ENCODE results near the gene PTGR2. TPM values are rescaled to one million over a fixed set of nuclear protein-coding genes. Genes with fewer than 3 reads are reported as not detected.
"Not testable (repeated sequence)": the region's sequence is repeated elsewhere in the genome, so short reads cannot be mapped to it uniquely, and the experiment has no call there.

Gene PTGR2
- total and polyA plus RNA-seq, 10 donors: 2.2 to 8.6 (median 4.7) TPM

DNA sequence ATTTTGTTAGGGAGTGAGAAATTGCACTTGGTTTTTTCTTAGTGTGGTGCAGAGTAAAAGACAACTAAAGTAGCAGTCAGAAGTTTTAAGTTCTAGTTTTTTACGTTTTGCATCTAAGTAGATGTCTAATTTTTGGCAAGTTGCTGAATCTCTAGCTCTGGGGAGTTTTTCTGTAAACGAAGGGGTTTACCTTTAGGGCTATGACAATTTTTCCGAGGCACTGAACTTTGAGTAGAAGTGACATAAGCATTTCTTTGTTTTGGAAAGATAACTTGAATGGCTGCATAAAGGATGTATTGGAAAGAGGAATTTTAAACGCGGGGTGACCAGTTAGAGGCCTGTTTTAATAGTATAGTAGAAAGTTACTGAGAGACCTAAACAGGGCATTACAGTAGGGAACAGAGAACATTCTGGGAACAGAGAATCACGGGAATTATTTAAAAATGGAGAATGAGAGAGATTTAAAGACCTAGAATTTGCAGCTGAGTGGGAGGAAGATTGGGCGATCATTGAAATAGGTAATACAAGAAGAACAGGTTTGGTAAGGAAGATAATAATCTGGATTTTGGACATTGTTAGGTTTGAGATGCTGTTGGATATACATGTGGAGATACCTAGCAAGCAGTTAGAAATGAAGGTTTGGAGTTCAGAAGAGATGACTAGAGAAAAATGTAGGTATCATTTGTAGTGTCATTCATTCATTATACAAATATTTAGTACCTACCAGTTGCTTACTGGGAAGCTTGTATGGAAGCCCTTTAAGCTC, 36.2 kb downstream of the PTGR2 start:
- Histone ChIP-seq H3K36me3 (peaks cover 0 to 22% (median 5%) of the 10 kb centered on the region in 6 donors), H3K4me3 (peak overlapping the region; percentile 62 to 92 (median 82)), H3K27ac (peak overlapping the region; percentile 88 to 97 (median 96)), H3K9me3 (no peaks in the 10 kb centered on the region), H3K4me1 (peaks cover 16 to 70% (median 48%) of the 10 kb centered on the region in 6 donors), H3K27me3 (replicated peaks in 1 of 7) (no peaks in the 10 kb centered on the region)
- TF ChIP-seq, protein P1, sequence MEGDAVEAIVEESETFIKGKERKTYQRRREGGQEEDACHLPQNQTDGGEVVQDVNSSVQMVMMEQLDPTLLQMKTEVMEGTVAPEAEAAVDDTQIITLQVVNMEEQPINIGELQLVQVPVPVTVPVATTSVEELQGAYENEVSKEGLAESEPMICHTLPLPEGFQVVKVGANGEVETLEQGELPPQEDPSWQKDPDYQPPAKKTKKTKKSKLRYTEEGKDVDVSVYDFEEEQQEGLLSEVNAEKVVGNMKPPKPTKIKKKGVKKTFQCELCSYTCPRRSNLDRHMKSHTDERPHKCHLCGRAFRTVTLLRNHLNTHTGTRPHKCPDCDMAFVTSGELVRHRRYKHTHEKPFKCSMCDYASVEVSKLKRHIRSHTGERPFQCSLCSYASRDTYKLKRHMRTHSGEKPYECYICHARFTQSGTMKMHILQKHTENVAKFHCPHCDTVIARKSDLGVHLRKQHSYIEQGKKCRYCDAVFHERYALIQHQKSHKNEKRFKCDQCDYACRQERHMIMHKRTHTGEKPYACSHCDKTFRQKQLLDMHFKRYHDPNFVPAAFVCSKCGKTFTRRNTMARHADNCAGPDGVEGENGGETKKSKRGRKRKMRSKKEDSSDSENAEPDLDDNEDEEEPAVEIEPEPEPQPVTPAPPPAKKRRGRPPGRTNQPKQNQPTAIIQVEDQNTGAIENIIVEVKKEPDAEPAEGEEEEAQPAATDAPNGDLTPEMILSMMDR (IDR thresholded peaks at IDR 0.05 in 8 of 11, conservative IDR thresholded peaks at IDR 0.05 in 3 of 11): no peak
- TF ChIP-seq POLR2A (IDR thresholded peaks at IDR 0.05): no peak
- no peak for TF ChIP-seq POLR2AphosphoS5 (IDR thresholded peaks at IDR 0.05)
- intact Hi-C loops (cut with DNase I; ENCODE audit: low total_unique reads): no loop called here
- DNase-seq: no peak
- 34 to 45% (median 35%) methylated on average over 7 of the region's 7 CpGs for WGBS, 5 donors

DNA sequence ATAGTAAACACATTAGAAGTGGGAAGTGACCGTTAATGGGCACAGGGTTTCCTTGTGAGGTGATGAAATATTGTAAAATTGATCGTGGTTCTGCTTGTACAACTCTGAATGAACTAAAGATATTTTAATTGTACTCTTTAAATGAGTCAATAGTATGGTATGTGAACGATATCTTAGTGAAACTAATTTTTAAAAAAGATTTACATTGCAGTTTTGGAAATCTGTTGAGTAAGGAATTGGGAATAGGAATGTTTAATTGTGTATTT, 36.8 kb downstream of the PTGR2 start:
- H3K4me1 ChIP-seq: peaks cover 16 to 70% (median 48%) of the 10 kb centered on the region in 6 donors
- DNase-seq: no peak
- no peaks in the 10 kb centered on the region for H3K27me3 ChIP-seq (replicated peaks in 1 of 7)
- 25 to 54% (median 27%) methylated on average over 3 of the region's 3 CpGs for WGBS, 5 donors
- TF ChIP-seq POLR2AphosphoS5 (IDR thresholded peaks at IDR 0.05) (no peak), POLR2A (IDR thresholded peaks at IDR 0.05) (no peak)
- TF ChIP-seq, protein P1 (IDR thresholded peaks at IDR 0.05 in 8 of 11, conservative IDR thresholded peaks at IDR 0.05 in 3 of 11): no peak
- peaks cover 0 to 27% (median 10%) of the 10 kb centered on the region in 6 donors for H3K36me3 ChIP-seq
- peak overlapping the region in 5 of 8 donors; percentile 95 to 97 (median 96) for H3K27ac ChIP-seq
- H3K9me3 ChIP-seq: no peaks in the 10 kb centered on the region
- intact Hi-C loops (cut with DNase I; ENCODE audit: low total_unique reads): no loop called here
- H3K4me3 ChIP-seq: peak overlapping the region in 3 of 8 donors; percentile 70 to 87 (median 79)

DNA sequence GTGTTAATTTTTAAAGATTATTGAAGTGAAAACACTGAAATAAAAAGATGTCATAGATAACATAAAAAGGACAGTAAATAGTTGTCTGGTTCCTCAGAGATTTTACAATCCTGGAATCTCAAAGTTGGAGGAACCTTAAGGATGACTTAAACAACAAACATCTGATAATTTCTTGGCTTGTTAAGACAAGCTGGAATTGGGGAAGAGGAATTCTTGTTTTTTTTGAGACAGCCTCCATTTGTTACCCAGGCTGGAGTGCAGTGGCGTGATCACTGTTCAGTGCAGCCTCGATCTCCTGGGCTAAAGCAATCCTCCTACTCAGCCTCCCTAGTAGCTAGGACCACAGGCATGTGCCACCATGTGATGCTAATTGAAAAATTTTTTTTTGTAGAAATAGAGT, 37.3 kb downstream of the PTGR2 start:
- H3K36me3 ChIP-seq: peaks cover 0 to 33% (median 14%) of the 10 kb centered on the region in 6 donors
- H3K27ac ChIP-seq: no peak overlapping the region
- intact Hi-C loops (cut with DNase I; ENCODE audit: low total_unique reads): no loop called here
- H3K4me1 ChIP-seq: peaks cover 16 to 70% (median 48%) of the 10 kb centered on the region in 6 donors
- no peak for DNase-seq
- TF ChIP-seq, protein P1 (IDR thresholded peaks at IDR 0.05 in 8 of 11, conservative IDR thresholded peaks at IDR 0.05 in 3 of 11): no peak
- TF ChIP-seq POLR2AphosphoS5 (IDR thresholded peaks at IDR 0.05): no peak
- no peak for TF ChIP-seq POLR2A (IDR thresholded peaks at IDR 0.05)
- H3K4me3 ChIP-seq: no peak overlapping the region
- H3K27me3 ChIP-seq (replicated peaks in 1 of 7): no peaks in the 10 kb centered on the region
- H3K9me3 ChIP-seq: no peaks in the 10 kb centered on the region
- WGBS, 5 donors: 74 to 98% (median 92%) methylated on average over 2 of the region's 2 CpGs

DNA sequence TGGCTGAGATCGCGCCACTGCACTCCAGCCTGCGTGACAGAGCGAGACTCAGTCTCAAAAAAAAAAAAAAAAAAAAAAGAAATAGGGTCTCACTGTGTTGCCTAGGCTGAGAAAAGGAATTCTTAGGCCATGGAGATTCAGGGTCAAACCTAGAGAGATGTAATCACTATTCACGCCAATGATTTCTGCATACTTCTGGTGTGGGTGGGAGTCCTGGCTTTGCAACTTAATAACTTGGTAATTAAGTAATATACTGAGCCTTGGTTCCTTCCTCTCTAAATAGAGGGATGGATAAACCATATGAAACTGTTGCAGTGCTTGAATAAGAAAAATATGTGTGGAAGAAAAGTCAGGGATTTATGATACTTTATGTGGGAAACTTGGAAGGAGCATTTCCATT, 37.7 kb downstream of the PTGR2 start:
- no peaks in the 10 kb centered on the region for H3K9me3 ChIP-seq
- TF ChIP-seq POLR2A (IDR thresholded peaks at IDR 0.05) (no peak), POLR2AphosphoS5 (IDR thresholded peaks at IDR 0.05) (no peak)
- TF ChIP-seq, protein P1 (IDR thresholded peaks at IDR 0.05 in 8 of 11, conservative IDR thresholded peaks at IDR 0.05 in 3 of 11): no peak
- no peak for DNase-seq
- WGBS, 5 donors: 77 to 92% (median 81%) methylated on average over 5 of the region's 5 CpGs
- intact Hi-C loops (cut with DNase I; ENCODE audit: low total_unique reads): no loop called here
- H3K4me3 ChIP-seq: no peak overlapping the region
- H3K4me1 ChIP-seq: peaks cover 16 to 70% (median 47%) of the 10 kb centered on the region in 6 donors
- H3K27me3 ChIP-seq (replicated peaks in 1 of 7): no peaks in the 10 kb centered on the region
- no peak overlapping the region for H3K27ac ChIP-seq
- peaks cover 0 to 37% (median 18%) of the 10 kb centered on the region in 6 donors for H3K36me3 ChIP-seq

DNA sequence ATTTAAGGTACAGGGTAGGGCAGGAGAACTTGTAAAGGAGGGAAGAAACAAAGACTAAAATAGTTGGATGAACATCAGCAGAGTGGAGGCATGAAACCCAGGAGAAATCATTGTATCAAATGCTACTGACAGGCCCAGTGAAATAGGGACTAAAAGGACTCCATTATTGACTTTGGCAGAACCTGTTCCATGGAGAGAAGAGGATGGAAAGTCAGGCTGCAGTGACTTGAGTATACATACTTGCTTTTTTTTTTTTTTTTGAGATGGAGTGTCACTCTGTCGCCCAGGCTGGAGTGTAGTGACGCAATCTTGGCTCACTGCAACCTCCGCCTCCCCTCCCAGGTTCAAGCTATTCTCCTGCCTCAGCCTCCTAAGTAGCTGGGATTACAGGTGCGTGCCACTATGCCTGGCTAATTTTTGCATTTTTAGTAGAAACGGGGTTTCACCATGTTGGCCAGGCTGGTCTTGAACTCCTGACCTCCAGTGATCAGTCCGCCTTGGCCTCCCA, 42.6 kb downstream of the PTGR2 start:
- Histone ChIP-seq H3K4me1 (peaks cover 0 to 36% (median 13%) of the 10 kb centered on the region in 6 donors), H3K36me3 (peaks cover 4 to 86% (median 65%) of the 10 kb centered on the region in 6 donors)
- H3K27me3 ChIP-seq (replicated peaks in 1 of 7); intact Hi-C loops (cut with DNase I; ENCODE audit: low total_unique reads); H3K4me3 ChIP-seq; H3K27ac ChIP-seq; H3K9me3 ChIP-seq; DNase-seq: not testable (repeated sequence)
- WGBS, 5 donors: 82 to 94% (median 85%) methylated on average over 6 of the region's 6 CpGs

Measured in spleen (tissue), 11 donors.